Activated CD4-positive, alpha-beta T cell treated with anti-CD3 and anti-CD28 coated beads for 4 hours (primary cell): ENCODE measurements around the gene LTBP1.

Experiments
- DNase-seq, 2 donors: peaks; one replicate each; pipeline ENCODE4 v3.0.0-alpha.2; 2020

The LTBP1 gene

DNA sequence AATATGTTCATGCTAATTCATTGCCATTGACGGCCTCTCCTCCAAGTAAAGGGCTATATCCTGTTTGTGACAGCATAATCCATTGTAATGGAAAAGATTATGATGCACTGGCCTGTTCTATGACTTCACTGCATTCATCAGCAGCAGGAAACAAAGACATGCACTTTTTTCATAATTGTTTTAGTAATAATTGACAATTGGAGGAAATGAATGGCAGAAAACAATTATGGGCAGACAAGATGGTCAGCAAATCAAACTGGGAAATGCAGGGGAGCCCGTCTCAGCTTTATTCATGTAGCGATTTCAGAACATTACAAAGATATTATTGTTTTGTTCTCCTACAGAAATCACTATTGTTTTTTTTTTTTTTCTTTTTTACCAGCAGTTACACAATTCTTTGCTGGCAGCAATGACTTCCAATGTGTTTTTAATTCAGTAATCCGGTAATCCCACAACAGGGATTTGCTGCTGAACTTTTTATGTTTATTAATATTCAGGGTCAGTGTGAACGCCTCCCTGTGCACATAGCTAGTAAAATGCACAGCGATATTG, 495.9 kb downstream of the LTBP1 start:
- DNase-seq: no peak

DNA sequence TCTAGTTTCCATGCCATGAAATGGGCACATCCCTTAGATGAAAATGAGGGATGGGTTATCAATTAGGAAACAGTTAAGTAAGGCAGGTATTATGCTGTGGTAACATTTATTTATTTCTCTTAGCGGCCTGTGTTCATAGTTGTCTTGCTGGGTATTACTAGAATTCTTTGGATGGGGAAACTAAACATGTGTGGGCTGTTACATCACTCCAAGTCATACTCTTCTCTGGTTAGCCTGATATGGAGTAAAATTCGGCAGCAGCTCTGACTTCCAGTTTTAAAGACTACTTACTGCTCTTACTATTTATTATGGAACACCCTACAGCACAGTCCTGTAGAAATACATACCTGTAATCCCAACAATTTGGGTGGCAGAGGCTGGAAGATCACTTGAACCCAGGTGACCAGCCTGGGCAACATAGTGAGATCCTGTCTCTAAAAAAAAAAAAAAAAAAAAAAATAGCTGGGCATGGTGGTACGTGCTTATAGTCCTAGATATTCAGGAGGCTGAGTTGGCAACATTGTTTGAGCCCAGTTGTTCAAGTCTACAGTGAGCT, 496.6 kb downstream of the LTBP1 start:
- DNase-seq: no peak

DNA sequence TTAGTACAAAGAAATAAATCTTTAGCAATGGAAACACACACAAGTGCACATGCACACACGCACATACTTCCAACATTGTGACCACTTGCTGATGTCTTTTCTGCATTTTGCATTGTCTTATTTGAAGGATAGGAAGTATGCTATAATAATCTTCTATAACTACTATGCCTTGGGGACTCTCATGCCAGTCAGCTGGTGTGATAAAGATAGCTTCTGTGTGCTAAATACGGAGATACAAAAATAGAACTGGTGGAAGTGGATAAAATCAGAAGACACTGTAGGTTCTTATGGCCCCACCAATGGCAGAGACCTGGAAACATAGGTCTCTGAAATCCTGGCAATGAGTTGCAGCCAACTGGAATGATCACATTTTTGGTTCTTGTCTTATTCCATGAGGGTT, 498.2 kb downstream of the LTBP1 start:
- DNase-seq: no peak

DNA sequence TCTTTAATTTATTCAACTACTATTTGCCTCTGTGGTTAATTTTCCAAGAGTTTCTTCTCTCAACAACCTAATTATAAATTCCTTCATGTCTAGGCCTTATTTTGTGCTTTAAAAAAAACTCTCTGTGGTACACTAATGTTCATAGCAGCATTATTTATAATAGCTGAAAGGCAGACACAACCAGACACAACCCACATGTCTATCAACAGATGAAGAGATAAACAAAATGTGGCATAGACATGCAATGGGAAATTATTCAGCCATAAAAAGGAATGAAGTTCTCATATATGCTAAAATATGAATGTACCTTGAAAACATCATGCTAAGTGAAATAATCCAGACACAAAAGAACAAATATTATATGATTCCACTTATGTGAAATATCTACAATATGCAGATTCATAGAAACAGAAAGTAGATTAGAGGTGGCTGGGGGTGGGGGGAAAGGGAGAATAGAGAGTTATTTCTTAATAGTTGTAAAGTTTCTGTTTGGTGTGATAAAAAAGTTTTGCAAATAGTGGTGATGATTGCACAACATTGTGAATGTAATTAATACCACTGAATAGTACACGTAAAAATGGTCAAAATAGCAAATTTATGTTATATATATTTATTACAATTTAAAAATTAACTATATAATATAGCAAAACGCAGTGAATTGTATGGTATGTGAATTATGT, 501.6 kb downstream of the LTBP1 start:
- DNase-seq: no peak
